GM21528 (cell line): ENCODE measurements around the gene HOGA1.

Experiments
- ATAC-seq: cut with Tn5 transposase; IDR thresholded peaks from one replicate; pipeline ENCODE4 v1.9.1; 2021; ENCODE audit warnings: mild to moderate bottlenecking, moderate library complexity; ENCODE audit not compliant: unreplicated experiment, low FRiP score

Gene HOGA1

DNA sequence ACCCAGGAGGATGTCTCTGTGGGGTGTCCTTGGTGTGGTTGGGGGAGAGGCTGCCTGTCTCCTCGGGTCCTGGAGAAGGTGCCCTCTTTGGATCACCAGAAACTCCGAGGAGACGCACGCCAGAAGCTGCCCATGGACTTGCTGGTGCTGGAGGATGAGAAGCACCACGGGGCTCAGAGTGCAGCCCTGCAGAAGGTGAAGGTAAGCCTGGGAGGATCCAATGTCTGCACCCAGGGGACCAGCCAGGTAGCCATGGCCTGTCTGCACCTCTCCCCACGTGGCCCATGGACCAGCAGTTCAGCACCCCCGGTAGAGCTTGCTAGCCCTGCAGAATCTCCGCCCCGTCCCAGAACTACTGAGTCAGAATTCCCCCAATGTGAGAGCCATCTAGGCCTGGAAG is 6.5 kb upstream of the HOGA1 start:
- no peak for ATAC-seq

- no peak for ATAC-seq
Measured at GRCh38 chr10:97578171-97578844, 5.9 kb upstream of the HOGA1 start.

GRCh38 chr10:97580421-97581367 is 3.5 kb upstream of the HOGA1 start:
- no peak for ATAC-seq

DNA sequence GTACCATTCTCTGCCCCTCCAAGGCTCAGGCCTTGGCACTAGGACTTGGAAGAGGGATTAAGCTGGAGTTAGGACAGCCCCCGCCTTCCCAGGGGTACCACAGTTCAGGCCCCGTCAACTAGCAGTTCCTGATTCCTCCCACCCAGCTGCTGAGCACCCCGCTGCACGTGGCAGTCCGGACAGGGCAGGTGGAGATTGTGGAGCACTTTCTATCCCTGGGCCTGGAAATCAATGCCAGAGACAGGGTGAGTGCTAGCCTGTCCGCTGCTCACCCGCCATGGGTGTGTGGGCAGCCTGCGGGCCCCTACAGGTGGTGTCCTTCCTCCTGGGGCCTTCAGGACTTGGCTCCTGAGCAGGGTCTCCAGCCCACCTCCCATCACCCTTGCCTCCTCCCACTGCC is 2.0 kb upstream of the HOGA1 start:
- ATAC-seq: no peak

GRCh38 chr10:97583476-97583875 is 713 bp upstream of the HOGA1 start:
- ATAC-seq: no peak

GRCh38 chr10:97584798-97585438 is 729 bp downstream of the HOGA1 start:
- ATAC-seq: no peak

DNA sequence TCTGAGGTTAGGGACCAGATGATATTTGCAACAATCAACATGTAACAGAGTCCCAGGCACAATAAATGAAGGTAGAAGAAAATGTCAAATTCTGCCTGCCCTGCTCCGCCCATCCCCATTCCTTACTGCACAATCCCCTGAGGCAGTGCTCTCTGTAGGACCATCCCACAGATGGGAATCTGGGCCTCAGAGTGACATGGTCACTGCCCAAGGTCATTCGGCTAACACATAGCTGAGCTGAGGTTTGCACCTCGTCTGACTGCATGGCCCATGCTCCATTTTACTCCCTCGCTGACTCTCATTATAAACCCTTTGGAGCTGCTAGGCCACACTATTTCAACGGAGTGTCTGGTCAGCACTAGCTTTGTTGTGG is 1.2 kb downstream of the HOGA1 start:
- ATAC-seq: no peak

GRCh38 chr10:97587183-97587582 is 3.0 kb downstream of the HOGA1 start:
- ATAC-seq: no peak

GRCh38 chr10:97589479-97589878 is 5.3 kb downstream of the HOGA1 start, which contains the start of gene C10orf62:
Gene C10orf62 (plus strand): TSS chr10:97589721. CDS start chr10:97589898, 177 bp downstream.
- no peak for ATAC-seq

DNA sequence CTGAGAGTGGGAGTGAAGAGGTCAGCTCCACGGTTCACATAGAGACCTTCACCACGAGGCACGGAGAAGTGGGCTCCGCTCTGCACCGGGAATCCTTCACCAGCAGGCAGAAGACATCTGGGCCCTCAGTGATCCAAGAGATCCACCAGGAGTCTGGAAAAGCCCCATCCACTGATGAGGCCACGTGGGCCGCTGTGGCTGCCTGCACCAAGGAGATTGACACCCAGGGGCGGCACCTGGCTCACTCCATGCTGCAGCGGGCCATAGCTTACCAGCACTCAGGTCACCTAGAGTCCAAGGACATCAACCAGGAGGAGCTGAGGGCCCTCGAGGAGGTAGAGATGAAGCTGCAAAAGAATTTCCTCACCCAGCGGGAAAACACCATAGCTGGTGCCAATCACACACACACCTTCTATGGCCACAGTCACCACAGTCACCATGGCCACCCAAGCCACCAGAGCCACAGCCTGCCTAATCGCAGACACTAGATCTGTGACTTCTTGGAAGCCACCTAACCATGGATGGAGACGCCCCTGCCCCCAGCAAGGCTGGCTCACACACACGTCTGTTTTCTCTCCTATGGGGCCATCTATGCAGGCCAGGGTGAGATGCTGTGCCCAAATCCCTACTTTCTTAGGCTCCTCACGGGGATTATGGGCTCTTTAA is 6.0 kb downstream of the HOGA1 start:
- no peak for ATAC-seq

GRCh38 chr10:97590748-97591495 is 6.7 kb downstream of the HOGA1 start:
- no peak for ATAC-seq

- no peak for ATAC-seq
Measured at GRCh38 chr10:97593421-97593820, 9.2 kb downstream of the HOGA1 start.

DNA sequence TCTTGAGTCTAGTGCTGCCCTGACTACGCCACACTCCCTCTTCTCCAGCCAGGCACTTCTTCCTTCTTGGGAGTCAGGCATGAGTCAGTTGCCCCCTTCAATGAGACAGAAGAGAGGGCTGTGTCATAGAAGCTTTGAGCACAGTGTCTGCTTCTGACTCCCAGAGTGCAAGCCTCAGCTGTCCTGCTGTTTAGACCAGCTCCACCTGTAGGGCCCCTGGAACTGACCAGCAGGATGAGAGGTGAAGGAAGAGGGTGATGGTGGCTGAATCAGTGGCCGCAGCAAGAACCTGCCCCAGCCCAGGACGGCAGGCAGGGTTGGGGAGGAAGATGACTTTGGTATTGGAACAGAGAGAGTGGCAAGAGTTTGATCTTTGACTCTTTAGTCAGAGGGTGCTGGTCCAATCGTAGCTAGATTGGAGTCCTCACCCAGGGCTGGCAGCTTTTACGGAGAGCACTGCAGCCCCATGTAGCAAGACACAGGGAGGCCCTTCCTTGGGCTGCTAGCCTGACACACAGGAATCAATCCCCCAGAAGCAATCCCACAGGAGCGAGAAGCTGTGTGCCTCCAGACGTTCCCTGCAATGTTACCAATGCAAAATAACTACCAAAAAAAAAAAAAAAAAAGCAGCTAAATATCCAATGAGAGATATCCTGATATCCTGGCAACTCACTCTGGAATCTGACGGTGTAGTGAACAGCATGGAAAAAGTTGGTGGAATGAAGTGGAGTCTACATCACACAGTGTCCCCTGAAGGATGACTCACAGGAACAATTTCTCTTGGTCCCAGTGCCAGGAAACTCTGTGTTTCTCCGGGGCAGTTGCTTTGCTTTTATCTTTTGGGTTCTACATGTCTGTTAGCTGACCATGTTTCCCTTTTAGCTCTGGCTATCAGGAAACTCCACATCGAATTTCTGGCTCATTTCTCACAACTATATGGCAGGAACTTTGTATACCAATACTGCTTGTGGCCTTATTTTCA is 12.2 kb downstream of the HOGA1 start:
- ATAC-seq: no peak

DNA sequence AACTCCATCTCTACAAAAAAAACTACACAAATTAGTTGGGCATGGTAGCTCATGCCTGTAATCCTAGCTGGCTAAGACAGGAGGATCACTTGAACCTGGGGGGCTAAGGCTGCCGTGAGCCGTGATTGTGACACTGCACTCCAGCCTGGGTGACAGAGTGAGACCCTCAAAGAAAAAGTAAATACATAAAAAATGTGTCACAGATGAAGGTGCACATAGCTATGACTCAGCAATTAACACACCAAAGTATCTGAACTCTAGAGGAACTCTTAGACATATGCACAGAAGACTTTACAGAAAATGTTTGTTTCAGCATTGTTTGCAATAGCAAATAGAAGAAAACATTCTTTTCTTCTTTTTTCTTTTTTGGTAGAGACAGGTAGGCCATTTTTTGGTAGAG is 13.6 kb downstream of the HOGA1 start:
- ATAC-seq: no peak

DNA sequence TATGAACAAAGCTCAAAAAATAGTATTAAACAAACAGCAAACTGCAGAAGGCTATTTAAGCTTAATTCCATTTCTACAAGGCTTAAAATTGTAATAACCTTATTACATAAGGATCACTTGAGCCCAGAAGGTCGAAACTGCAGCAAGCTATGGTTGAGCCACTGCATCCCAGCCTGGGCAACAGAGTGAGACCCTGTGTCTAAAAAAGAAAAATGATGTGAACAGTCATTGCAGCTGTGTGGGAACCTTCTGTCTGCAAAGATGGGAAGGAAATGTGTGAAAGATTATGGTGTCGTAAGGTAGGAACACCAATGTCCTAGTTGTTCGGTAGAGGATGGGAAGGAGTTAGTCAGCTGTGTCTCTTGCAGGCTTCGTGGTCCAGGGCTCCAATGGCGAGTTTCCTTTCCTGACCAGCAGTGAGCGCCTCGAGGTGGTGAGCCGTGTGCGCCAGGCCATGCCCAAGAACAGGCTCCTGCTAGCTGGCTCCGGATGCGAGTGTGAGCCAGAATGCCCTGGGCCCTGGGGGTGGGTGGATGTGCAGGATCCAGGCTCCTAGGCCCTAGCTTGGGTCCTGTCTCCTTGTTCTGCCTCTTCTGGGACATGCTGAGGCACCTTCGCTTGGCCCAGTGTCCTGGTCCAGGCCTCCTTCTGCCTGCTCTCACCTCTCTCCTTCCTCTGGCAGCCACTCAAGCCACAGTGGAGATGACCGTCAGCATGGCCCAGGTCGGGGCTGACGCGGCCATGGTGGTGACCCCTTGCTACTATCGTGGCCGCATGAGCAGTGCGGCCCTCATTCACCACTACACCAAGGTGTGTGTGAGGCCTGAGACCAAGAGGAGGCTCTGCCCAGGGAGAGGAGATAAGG is 14.4 kb downstream of the HOGA1 start:
- ATAC-seq: no peak

DNA sequence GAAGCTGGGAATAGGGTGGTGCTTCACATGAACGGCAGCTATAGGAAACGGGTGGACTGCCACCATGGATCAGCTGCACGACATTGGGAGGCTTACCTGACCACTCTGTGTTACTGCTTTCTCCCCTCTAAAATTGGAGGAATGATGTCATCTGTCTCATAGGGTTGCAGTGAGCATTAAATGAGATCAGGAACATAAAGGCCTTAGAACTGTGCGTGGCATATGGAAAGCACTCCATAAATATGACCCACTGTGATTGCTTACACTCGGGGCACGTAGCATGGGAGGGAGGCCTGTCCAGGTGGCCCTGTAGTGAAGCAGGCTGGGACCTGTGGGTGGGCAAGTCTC is 15.1 kb downstream of the HOGA1 start:
- ATAC-seq: no peak

DNA sequence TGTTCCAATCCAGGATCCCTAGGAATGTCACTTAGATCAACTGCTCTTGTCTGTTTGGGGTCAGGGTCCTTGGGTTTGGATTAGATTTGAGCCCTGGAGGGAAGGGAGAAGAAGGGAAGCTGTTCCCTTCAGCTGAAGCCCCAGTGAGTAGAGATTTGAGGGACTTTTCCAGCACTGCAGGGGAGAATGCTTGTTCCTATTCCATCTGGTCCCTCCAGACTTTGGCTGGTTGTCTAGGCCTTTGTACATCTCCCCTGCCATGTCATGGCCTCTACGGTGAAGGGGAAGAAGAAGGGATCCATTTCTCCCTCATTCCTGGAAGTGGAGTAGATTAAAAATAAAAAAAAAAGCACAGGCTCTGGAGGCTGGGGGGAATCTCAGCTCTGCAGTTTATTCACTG is 16.4 kb downstream of the HOGA1 start:
- ATAC-seq: no peak
